ENCODE results near the gene RING1. TPM values are rescaled to one million over a fixed set of nuclear protein-coding genes. Genes with fewer than 3 reads are reported as not detected.
A peak's percentile ranks its signal among the peaks of the same experiment; 100 is the strongest.

The RING1 gene
- polyA plus RNA-seq, 1 of the 3 experiments (the other 2 are of a cell fraction): 61.3 TPM

DNA sequence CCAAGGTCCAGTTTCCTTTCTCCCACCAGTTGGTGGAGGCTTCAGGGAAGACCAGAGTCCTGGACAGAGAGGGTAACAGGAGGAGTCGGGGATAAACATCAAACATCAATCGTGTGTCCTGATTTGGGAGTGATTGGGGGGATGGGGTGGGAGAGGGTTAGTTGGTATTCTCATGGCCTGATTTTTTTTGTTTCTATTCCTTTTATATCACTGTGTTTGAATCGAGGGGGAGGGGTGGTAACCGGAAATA is 4.2 kb upstream of the RING1 start:
- 0 out of 4 replicates have a peak overlapping the region, but pooled peaks of 1 of the 2 experiments have one; percentile 78 for H3K4me3 ChIP-seq (ENCODE audit: low read depth in 2 of 2, low read length in 1 of 2)

More for the DNA sequence above, 4.2 kb upstream of the RING1 start:
- 1% methylated on average over 4 of the region's 4 CpGs for WGBS (ENCODE audit: low lambda C conversion rate)
- Histone ChIP-seq H3K27me3 (ENCODE audit: insufficient read depth) (no peaks in the 10 kb centered on the region), H3K36me3 (replicated peaks in 1 of 2; ENCODE audit: control insufficient read depth in 1 of 2, insufficient read depth in 2 of 2, low read length in 1 of 2) (peaks cover 17 to 20% of the 10 kb centered on the region in 2 experiments), H3K4me1 (ENCODE audit: control insufficient read depth in 1 of 2, insufficient read depth in 2 of 2, low read depth in 1 of 2, low read length in 1 of 2) (peaks cover 28 to 42% of the 10 kb centered on the region in 2 experiments), H3K9me3 (no peaks in the 10 kb centered on the region), H3K79me2 (ENCODE audit: insufficient read depth) (peaks cover 59% of the 10 kb centered on the region), H3K4me2 (peak overlapping the region; percentile 98; the same call in 1 of the 2 replicates), H3K27ac (ENCODE audit: low read depth in 2 of 2, low read length in 1 of 2) (peak overlapping the region; percentile 1 to 2; a peak in 2 of 4 replicates), H3K9ac (no peak overlapping the region), H2AFZ (ENCODE audit: low read depth) (no peak overlapping the region), H3F3A (replicated peaks; ENCODE audit: insufficient read depth) (peaks cover 21% of the 10 kb centered on the region), H3K9me2 (no peaks in the 10 kb centered on the region), H4K20me1 (ENCODE audit: insufficient read depth) (peaks cover 6% of the 10 kb centered on the region; the same call in 1 of the 2 replicates)
- ChIA-PET CTCF (interaction anchor here (1.0 to 2.4 kb wide), 3 partner anchors 8 to 189 kb away, joined by 3 to 16 read pairs (median 4); no protein-coding TSS in a partner anchor), POLR2A (interaction anchor here (1.0 to 1.3 kb wide), 2 partner anchors 44 to 232 kb away, joined by 5 to 7 read pairs; no protein-coding TSS in a partner anchor)
- DNase-seq: no peak
- TF ChIP-seq ELF1 (IDR thresholded peaks at IDR 0.05) (no peak), SMC3 (IDR thresholded peaks at IDR 0.05; ENCODE audit: low read depth, low read length) (no peak), NRF1 (IDR thresholded peaks at IDR 0.05; ENCODE audit: low read depth, low read length) (no peak), YY1 (IDR thresholded peaks at IDR 0.05; ENCODE audit: low read depth) (no peak), RAD21 (IDR thresholded peaks at IDR 0.05; ENCODE audit: low read length) (no peak), RXRA (IDR thresholded peaks at IDR 0.05; ENCODE audit: borderline replicate concordance, low read depth) (no peak), EP300 (IDR thresholded peaks at IDR 0.05; ENCODE audit: borderline replicate concordance in 1 of 2, low read depth in 1 of 2, low read length in 1 of 2) (no peak), MEF2A (IDR thresholded peaks at IDR 0.05; ENCODE audit: borderline replicate concordance, low read depth) (no peak), RFX5 (IDR thresholded peaks at IDR 0.05; ENCODE audit: low read length) (no peak), POLR2AphosphoS5 (IDR thresholded peaks at IDR 0.05; ENCODE audit: low read depth, low read length) (no peak), SIN3A (IDR thresholded peaks at IDR 0.05; ENCODE audit: borderline replicate concordance, low read depth, low read length) (no peak)
- TF ChIP-seq, protein P1, sequence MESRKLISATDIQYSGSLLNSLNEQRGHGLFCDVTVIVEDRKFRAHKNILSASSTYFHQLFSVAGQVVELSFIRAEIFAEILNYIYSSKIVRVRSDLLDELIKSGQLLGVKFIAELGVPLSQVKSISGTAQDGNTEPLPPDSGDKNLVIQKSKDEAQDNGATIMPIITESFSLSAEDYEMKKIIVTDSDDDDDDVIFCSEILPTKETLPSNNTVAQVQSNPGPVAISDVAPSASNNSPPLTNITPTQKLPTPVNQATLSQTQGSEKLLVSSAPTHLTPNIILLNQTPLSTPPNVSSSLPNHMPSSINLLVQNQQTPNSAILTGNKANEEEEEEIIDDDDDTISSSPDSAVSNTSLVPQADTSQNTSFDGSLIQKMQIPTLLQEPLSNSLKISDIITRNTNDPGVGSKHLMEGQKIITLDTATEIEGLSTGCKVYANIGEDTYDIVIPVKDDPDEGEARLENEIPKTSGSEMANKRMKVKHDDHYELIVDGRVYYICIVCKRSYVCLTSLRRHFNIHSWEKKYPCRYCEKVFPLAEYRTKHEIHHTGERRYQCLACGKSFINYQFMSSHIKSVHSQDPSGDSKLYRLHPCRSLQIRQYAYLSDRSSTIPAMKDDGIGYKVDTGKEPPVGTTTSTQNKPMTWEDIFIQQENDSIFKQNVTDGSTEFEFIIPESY (IDR thresholded peaks at IDR 0.05; ENCODE audit: borderline replicate concordance, low read depth): no peak
- TF ChIP-seq, protein P2, sequence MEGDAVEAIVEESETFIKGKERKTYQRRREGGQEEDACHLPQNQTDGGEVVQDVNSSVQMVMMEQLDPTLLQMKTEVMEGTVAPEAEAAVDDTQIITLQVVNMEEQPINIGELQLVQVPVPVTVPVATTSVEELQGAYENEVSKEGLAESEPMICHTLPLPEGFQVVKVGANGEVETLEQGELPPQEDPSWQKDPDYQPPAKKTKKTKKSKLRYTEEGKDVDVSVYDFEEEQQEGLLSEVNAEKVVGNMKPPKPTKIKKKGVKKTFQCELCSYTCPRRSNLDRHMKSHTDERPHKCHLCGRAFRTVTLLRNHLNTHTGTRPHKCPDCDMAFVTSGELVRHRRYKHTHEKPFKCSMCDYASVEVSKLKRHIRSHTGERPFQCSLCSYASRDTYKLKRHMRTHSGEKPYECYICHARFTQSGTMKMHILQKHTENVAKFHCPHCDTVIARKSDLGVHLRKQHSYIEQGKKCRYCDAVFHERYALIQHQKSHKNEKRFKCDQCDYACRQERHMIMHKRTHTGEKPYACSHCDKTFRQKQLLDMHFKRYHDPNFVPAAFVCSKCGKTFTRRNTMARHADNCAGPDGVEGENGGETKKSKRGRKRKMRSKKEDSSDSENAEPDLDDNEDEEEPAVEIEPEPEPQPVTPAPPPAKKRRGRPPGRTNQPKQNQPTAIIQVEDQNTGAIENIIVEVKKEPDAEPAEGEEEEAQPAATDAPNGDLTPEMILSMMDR (IDR thresholded peaks at IDR 0.05): no peak
- TF ChIP-seq, protein P3, sequence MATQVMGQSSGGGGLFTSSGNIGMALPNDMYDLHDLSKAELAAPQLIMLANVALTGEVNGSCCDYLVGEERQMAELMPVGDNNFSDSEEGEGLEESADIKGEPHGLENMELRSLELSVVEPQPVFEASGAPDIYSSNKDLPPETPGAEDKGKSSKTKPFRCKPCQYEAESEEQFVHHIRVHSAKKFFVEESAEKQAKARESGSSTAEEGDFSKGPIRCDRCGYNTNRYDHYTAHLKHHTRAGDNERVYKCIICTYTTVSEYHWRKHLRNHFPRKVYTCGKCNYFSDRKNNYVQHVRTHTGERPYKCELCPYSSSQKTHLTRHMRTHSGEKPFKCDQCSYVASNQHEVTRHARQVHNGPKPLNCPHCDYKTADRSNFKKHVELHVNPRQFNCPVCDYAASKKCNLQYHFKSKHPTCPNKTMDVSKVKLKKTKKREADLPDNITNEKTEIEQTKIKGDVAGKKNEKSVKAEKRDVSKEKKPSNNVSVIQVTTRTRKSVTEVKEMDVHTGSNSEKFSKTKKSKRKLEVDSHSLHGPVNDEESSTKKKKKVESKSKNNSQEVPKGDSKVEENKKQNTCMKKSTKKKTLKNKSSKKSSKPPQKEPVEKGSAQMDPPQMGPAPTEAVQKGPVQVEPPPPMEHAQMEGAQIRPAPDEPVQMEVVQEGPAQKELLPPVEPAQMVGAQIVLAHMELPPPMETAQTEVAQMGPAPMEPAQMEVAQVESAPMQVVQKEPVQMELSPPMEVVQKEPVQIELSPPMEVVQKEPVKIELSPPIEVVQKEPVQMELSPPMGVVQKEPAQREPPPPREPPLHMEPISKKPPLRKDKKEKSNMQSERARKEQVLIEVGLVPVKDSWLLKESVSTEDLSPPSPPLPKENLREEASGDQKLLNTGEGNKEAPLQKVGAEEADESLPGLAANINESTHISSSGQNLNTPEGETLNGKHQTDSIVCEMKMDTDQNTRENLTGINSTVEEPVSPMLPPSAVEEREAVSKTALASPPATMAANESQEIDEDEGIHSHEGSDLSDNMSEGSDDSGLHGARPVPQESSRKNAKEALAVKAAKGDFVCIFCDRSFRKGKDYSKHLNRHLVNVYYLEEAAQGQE (IDR thresholded peaks at IDR 0.05; ENCODE audit: low read depth, low read length): no peak
- TF ChIP-seq, protein P4, sequence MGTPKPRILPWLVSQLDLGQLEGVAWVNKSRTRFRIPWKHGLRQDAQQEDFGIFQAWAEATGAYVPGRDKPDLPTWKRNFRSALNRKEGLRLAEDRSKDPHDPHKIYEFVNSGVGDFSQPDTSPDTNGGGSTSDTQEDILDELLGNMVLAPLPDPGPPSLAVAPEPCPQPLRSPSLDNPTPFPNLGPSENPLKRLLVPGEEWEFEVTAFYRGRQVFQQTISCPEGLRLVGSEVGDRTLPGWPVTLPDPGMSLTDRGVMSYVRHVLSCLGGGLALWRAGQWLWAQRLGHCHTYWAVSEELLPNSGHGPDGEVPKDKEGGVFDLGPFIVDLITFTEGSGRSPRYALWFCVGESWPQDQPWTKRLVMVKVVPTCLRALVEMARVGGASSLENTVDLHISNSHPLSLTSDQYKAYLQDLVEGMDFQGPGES (IDR thresholded peaks at IDR 0.05; ENCODE audit: low read depth, low read length): no peak
- TF ChIP-seq, protein P5, sequence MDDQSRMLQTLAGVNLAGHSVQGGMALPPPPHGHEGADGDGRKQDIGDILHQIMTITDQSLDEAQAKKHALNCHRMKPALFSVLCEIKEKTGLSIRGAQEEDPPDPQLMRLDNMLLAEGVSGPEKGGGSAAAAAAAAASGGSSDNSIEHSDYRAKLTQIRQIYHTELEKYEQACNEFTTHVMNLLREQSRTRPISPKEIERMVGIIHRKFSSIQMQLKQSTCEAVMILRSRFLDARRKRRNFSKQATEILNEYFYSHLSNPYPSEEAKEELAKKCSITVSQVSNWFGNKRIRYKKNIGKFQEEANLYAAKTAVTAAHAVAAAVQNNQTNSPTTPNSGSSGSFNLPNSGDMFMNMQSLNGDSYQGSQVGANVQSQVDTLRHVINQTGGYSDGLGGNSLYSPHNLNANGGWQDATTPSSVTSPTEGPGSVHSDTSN (IDR thresholded peaks at IDR 0.05): no peak
- TF ChIP-seq, protein P6, sequence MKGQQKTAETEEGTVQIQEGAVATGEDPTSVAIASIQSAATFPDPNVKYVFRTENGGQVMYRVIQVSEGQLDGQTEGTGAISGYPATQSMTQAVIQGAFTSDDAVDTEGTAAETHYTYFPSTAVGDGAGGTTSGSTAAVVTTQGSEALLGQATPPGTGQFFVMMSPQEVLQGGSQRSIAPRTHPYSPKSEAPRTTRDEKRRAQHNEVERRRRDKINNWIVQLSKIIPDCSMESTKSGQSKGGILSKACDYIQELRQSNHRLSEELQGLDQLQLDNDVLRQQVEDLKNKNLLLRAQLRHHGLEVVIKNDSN (IDR thresholded peaks at IDR 0.05; ENCODE audit: borderline replicate concordance, low read depth): no peak

Data from SK-N-SH (cell line).